Large intestine (tissue), 3 donors: ENCODE results near the gene FOXJ2. TPM values are rescaled to one million over a fixed set of nuclear protein-coding genes. Genes with fewer than 3 reads are reported as not detected.
"Not testable (repeated sequence)": the region's sequence is repeated elsewhere in the genome, so short reads cannot be mapped to it uniquely, and the experiment has no call there.

Experiments
- DNase-seq, 2 donors: peaks; one replicate each; pipeline versions ENCODE4 v3.0.0 to v3.0.0-alpha.2; 2013
- H3K27ac ChIP-seq: one replicate; pipeline ENCODE4 v1.5.1; 2013; ENCODE audit warnings: low read length
- H3K27me3 ChIP-seq: 2 replicates; pipeline ENCODE4 v1.6.1; 2013; ENCODE audit warnings: low read length; ENCODE audit not compliant: control insufficient read depth, insufficient read depth
- H3K36me3 ChIP-seq: 2 replicates; pipeline ENCODE4 v1.6.1; 2013; ENCODE audit warnings: low read length; ENCODE audit not compliant: control insufficient read depth, insufficient read depth
- H3K4me1 ChIP-seq: one replicate; pipeline ENCODE4 v1.6.1; 2013; ENCODE audit warnings: low read length; ENCODE audit not compliant: control insufficient read depth, insufficient read depth
- H3K4me3 ChIP-seq: one replicate; pipeline ENCODE4 v1.5.1; 2013; ENCODE audit warnings: low read length
- H3K9me3 ChIP-seq: one replicate; pipeline ENCODE4 v1.6.1; 2013; ENCODE audit warnings: mild to moderate bottlenecking, low read depth, low read length, moderate library complexity; ENCODE audit not compliant: control insufficient read depth
- WGBS: methylation state at CpG from one replicate; pipeline ENCODE4 v1.1.5; 2013; ENCODE audit warnings: low lambda C conversion rate; ENCODE audit not compliant: insufficient coverage; 5-methylcytosine and 5-hydroxymethylcytosine counted together
- polyA plus RNA-seq: library from polyadenylated mRNA; unstranded; fragments of 120-200 nt; gene quantifications from one replicate; pipeline ENCODE4 v1.2.1, GENCODE V29; 2013

The FOXJ2 gene
- polyA plus RNA-seq, 1 donor = 12.4 TPM

DNA sequence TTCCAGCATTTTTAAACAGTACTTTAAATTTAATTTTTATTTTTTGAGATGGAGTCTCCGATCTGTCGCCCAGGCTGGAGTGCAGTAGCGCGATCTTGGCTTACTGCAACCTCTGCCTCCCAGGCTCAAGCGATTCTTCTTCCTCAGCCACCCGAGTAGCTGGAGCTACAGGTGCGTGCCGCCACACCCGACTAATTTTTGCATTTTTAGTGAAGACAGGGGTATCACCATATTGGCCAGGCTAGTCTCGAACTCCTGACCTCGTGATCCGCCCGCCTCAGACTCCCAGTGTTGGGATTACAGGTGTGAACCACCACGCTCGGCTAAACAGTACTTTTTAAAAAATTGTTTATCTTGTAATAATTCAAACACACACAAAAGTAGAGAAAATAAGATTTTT is 4.2 kb upstream of the FOXJ2 start:
- Histone ChIP-seq H3K4me3 (no peak overlapping the region), H3K27me3 (no peaks in the 10 kb centered on the region), H3K27ac (no peak overlapping the region), H3K36me3 (no peaks in the 10 kb centered on the region), H3K9me3 (no peaks in the 10 kb centered on the region), H3K4me1 (peaks cover 3% of the 10 kb centered on the region)
- DNase-seq = no peak
- WGBS = no CpG with 5 or more reads among the region's 15 CpGs

DNA sequence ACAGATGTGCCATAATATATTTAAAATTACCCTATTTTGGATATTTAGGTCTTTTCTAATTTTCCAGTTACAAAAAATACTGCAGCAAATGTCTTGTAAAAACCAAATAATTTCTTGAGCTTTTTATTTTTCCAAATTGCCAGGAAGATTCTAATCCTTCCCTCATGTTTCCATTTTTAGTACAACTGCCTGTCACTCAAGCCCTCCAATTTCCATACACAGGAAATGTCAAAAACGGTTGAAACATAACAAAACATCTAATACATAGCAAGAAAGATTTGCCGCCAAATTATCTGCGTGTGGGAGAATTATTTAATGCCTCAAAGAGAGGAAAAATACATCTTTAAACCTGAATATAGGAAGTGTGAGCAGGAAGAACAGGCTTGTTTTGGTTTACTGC is 2.3 kb upstream of the FOXJ2 start:
- no peak overlapping the region for H3K27ac ChIP-seq
- H3K9me3 ChIP-seq = no peaks in the 10 kb centered on the region
- H3K4me3 ChIP-seq = no peak overlapping the region
- H3K27me3 ChIP-seq = no peaks in the 10 kb centered on the region
- H3K36me3 ChIP-seq = no peaks in the 10 kb centered on the region
- no CpG with 5 or more reads among the region's 3 CpGs for WGBS
- peaks cover 21% of the 10 kb centered on the region for H3K4me1 ChIP-seq
- no peak for DNase-seq

DNA sequence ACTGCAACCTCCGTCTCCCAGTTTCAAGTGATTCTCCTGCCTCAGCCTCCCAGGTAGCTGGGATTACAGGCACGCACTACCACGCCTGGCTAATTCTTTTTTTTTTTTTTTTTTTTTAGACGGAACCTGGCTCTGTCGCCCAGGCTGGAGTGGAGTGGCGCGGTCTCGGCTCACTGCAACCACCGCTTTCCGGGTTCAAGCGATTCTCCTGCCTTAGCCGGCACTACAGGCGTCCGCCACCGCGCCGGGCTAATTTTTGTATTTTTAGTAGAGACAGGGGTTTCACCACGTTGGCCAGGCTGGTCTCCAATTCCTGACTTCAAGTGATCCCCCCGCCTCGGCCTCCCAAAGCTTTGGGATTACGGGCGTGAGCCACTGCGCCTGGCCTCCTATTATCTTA is 1.5 kb upstream of the FOXJ2 start:
- no CpG with 5 or more reads among the region's 23 CpGs for WGBS
- not testable (repeated sequence) for H3K27ac ChIP-seq, H3K4me3 ChIP-seq

DNA sequence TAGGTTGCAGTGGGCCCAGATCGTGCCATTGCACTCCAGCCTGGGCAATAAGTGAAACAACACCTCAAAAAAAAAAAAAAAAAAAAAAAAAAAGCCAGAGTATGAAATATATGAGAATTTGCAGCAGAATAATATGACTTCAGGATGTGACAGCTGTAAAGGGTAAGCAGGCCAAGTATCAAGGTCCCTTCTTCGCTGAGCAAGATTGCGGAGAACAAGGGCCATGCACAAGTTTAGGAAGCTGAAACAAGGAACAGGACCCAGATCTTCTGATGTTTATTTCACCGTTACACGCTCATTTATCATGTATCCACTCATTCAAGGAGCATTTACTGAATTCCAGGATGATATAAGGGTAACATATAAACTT is 659 bp upstream of the FOXJ2 start:
- H3K4me1 ChIP-seq = peaks cover 24% of the 10 kb centered on the region
- peaks cover 6% of the 10 kb centered on the region for H3K36me3 ChIP-seq
- H3K27ac ChIP-seq = peak overlapping the region; percentile 25
- peak overlapping the region; percentile 50 for H3K4me3 ChIP-seq
- H3K27me3 ChIP-seq = no peaks in the 10 kb centered on the region
- H3K9me3 ChIP-seq = no peaks in the 10 kb centered on the region
- no peak for DNase-seq
- no CpG with 5 or more reads among the region's 5 CpGs for WGBS

More for the DNA sequence above, 1.5 kb upstream of the FOXJ2 start:
- not testable (repeated sequence) for H3K36me3 ChIP-seq, DNase-seq, H3K9me3 ChIP-seq, H3K27me3 ChIP-seq
- peaks cover 24% of the 10 kb centered on the region for H3K4me1 ChIP-seq

DNA sequence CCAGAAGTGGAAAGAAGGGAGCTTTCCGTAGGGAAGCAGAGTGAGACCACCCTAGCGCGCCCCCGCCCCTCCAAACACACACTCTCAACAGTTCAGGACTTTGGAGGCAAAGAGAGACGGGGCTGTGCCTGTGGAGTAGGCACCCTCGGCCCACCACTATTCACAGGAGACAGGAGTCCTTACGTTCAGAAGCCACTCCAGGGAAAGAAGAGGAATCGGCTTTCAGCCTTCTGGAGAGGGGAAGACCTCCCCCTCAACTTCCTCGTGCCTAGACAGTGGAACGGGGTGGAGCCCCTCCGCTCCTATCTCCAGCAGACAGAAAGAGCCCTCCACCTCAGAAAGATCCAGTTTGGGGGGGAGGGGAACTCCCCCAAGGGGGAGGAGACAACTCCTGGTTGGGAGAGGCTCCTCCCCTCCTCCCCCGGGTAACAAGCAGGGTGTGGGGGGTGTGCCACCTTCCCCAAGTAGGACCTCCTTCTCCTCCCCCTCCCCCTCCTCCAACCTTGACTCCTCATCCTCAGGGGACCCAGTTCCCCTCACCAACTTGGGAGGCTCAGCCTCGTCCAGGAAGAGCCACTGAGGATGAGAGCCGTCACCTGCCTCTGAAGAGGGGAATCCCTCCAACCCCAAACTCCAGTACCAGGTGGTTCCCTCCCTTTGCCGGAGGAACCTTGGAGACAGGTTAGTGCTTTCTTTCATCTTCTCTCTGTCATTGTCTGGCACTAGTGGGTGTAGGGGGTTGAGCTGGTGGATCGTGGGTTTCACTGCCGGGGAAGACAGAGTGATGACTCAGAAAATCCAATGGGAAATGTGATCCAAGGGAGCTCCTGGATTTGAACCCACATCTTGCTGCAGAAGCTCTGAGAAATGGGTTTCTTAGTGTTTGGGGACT is 883 bp downstream of the FOXJ2 start:
- H3K36me3 ChIP-seq = peaks cover 8% of the 10 kb centered on the region
- H3K4me1 ChIP-seq = peaks cover 26% of the 10 kb centered on the region
- no peaks in the 10 kb centered on the region for H3K27me3 ChIP-seq
- H3K27ac ChIP-seq = peak overlapping the region; percentile 82
- WGBS = no CpG with 5 or more reads among the region's 17 CpGs
- no peaks in the 10 kb centered on the region for H3K9me3 ChIP-seq
- H3K4me3 ChIP-seq = peak overlapping the region; percentile 94
- DNase-seq = peak; percentile 27 to 62

DNA sequence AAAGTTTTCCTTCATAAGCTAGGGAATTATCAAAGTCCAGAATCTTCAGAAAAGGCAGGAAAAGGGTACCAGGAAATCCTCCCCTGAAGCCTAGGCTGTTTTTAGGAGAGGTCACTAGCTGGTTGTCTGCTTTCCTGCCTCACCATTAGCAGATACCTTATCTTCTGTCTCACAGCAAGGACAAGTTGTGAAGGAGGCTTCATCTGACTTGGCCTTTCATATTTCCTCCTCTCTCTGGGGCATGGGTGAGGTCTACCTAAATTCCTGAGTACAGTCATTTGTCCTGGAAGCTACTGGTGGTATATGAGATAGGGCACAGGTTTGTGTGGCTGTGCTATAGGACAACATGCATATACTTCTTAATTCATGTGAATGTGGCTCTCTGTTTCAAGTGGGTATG is 2.3 kb downstream of the FOXJ2 start:
- no peaks in the 10 kb centered on the region for H3K27me3 ChIP-seq
- no peak overlapping the region for H3K4me3 ChIP-seq
- H3K9me3 ChIP-seq = no peaks in the 10 kb centered on the region
- peaks cover 10% of the 10 kb centered on the region for H3K36me3 ChIP-seq
- no peak overlapping the region for H3K27ac ChIP-seq
- peaks cover 26% of the 10 kb centered on the region for H3K4me1 ChIP-seq
- no peak for DNase-seq

DNA sequence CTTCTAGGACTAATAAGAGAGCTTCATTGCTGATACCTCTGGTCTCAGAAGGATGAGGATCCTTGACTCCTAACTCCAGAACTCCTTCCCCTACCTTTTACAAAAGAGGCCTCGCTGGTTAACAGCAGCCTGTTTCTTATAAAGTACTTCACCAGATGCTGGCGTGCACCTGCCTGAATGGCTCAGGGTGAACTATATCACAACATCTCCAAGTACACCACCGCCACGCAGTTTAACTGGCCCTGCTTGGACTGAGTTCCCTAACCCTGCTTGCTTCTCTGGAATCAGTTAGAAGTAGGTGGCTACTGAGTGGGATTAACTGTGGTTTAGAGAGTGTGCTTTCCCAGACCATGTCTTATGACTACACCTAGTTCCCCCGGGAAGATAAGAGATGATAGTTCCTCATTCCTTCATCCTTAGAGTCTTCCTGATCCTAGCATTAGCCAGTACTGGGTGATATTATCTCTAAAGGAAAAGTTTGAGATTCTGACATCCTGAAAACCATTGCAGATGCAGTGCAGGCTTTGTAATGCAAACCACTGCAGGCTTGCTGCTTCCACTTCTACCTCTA is 3.0 kb downstream of the FOXJ2 start:
- DNase-seq = no peak
- H3K9me3 ChIP-seq = no peaks in the 10 kb centered on the region
- no peaks in the 10 kb centered on the region for H3K27me3 ChIP-seq
- peaks cover 16% of the 10 kb centered on the region for H3K36me3 ChIP-seq
- H3K27ac ChIP-seq = no peak overlapping the region
- 0% methylated on average over 1 of the region's 5 CpGs for WGBS
- H3K4me1 ChIP-seq = peaks cover 26% of the 10 kb centered on the region
- no peak overlapping the region for H3K4me3 ChIP-seq

DNA sequence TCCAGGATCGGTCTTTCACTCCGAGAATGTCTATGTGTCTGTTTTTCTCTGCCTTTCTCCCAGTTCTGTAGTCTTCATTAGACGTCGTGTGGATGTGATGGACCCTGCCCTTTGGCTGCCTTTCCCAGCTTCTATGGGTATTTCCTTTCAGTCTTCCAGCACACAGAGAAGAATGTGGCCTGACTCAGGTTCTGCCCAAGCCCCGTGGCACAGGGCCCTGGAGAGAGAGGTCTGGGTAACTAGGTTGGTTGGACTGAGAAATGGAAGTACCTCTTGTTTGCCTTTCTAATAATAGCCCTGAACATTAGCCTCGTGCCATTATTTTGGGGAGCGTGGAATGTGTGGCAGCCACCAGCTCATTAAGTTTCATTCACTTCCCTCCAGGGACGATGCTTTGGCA is 3.8 kb downstream of the FOXJ2 start:
- DNase-seq = no peak
- no peaks in the 10 kb centered on the region for H3K9me3 ChIP-seq
- peaks cover 26% of the 10 kb centered on the region for H3K4me1 ChIP-seq
- WGBS = no CpG with 5 or more reads among the region's 8 CpGs
- H3K27me3 ChIP-seq = no peaks in the 10 kb centered on the region
- H3K27ac ChIP-seq = no peak overlapping the region
- no peak overlapping the region for H3K4me3 ChIP-seq
- H3K36me3 ChIP-seq = peaks cover 20% of the 10 kb centered on the region

DNA sequence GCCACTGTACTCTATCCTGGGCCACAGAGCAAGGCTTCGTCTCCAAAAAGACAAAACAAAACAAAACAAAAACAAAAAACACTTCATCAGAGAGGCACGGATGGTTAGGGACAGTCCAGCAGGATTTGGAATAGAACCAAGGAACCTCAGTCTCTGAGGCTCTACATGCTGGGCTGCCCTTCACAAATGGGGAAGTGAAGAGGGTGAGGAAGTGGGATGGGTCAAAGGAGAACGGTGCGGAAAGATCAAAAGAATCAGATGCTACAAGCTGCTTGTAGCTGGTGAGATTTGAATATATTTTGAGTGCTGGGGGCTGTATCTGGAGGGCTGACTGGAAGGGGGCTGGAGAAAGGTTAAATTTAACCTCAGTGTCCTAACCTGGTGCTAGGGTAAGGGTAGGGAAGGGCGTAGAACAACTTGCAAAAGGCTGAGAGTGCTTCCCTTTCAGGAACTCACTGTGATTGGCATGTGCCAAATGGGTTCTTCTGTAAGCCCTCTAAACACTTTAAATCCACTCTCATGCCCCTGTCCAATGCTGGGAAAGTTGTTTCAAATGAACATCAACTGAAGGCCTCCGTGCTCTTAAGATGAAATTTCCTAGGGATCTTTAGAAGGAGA is 4.6 kb downstream of the FOXJ2 start:
- Histone ChIP-seq H3K27me3 (no peaks in the 10 kb centered on the region), H3K4me3 (no peak overlapping the region), H3K27ac (no peak overlapping the region), H3K36me3 (peaks cover 28% of the 10 kb centered on the region), H3K4me1 (peaks cover 23% of the 10 kb centered on the region), H3K9me3 (no peaks in the 10 kb centered on the region)
- WGBS = 80% methylated on average over 1 of the region's 6 CpGs
- DNase-seq = no peak

DNA sequence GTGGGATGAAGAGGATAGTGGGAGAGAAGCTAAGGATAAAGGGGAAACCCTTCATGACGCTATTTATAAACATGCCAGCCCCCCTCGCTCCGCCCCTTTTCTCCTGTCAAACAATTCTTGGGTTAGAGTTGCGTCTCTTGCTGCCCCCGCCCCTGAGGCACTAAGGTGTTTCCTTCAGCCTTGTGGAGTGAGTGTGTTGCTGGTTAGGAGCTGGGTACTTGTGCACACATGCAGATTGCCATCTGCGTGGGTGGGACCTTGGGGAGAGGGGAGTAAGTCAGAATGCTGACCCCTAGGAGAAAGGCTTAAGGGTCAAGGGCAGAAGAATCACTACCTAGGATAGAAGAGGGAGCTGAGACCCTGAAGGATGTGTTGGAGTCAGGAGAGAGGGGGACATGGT is 5.4 kb downstream of the FOXJ2 start:
- H3K27ac ChIP-seq = no peak overlapping the region
- H3K9me3 ChIP-seq = no peaks in the 10 kb centered on the region
- peaks cover 23% of the 10 kb centered on the region for H3K4me1 ChIP-seq
- no peak overlapping the region for H3K4me3 ChIP-seq
- no CpG with 5 or more reads among the region's 6 CpGs for WGBS
- no peak for DNase-seq
- H3K36me3 ChIP-seq = peaks cover 34% of the 10 kb centered on the region
- H3K27me3 ChIP-seq = no peaks in the 10 kb centered on the region
